HEK293 (cell line): ENCODE data around the gene TANGO6.

Source experiments
- CTCF ChIA-PET: fragments of 350-600 bp; formaldehyde crosslinking; extraction: SDS; loops from one replicate; lab custom pipeline; 2021; ENCODE audit warnings: antibody characterized with exemption; lab: Yijun Ruan, JAX
- POLR2A ChIA-PET: fragments of 300-600 bp; formaldehyde crosslinking; extraction: SDS; loops from one replicate; lab custom pipeline; 2020; ENCODE audit warnings: antibody characterized with exemption, inconsistent platforms; lab: Yijun Ruan, JAX
- H3K27ac ChIP-seq: fragments of 200-500 bp; sonication (Bioruptor generic); 2 replicates; pipeline ENCODE4 v1.5.1; 2014; ENCODE audit warnings: low read depth, low read length, control low read depth, inconsistent platforms; ENCODE audit errors: extremely low read depth
- H3K36me3 ChIP-seq, 2 experiments: fragments of 200-500 bp in 1 of 2; sonication (Bioruptor generic) in 1 of 2; 1 replicate in 1 of 2; 2 replicates in 1 of 2; pipeline ENCODE4 v1.5.1; 2014 to 2017; ENCODE audit warnings: inconsistent platforms in 2 of 2, low read length in 2 of 2; ENCODE audit not compliant: control insufficient read depth in 2 of 2, insufficient read depth in 1 of 2
- H3K4me1 ChIP-seq: fragments of 200-500 bp; sonication (Bioruptor generic); 2 replicates; pipeline ENCODE4 v1.5.1; 2014; ENCODE audit warnings: mild to moderate bottlenecking, low read length, inconsistent platforms; ENCODE audit not compliant: control insufficient read depth, insufficient read depth
- H3K4me3 ChIP-seq: 2 replicates; pipeline ENCODE4 v1.5.1; 2011; ENCODE audit warnings: low read depth, mild to moderate bottlenecking, control low read depth, low read length, moderate library complexity
- H3K9me3 ChIP-seq: fragments of 200-500 bp; sonication (Bioruptor generic); 2 replicates; pipeline ENCODE4 v1.5.1; 2014; ENCODE audit warnings: low read depth, low read length, inconsistent platforms; ENCODE audit not compliant: control insufficient read depth, insufficient read depth
- ATF2 ChIP-seq: fragments of 450-650 bp; formaldehyde crosslinking; IDR thresholded peaks from 2 replicates; pipeline ENCODE4 v1.5.1; 2016; ENCODE audit warnings: missing biosample characterization, missing genetic modification characterization, low read depth
- EGR2 ChIP-seq: fragments of 450-650 bp; formaldehyde crosslinking; IDR thresholded peaks from 2 replicates; pipeline ENCODE4 v1.5.1; 2016; ENCODE audit warnings: low read depth, missing biosample characterization, missing genetic modification characterization
- GLI4 ChIP-seq: fragments of 450-650 bp; formaldehyde crosslinking; IDR thresholded peaks from 2 replicates; pipeline ENCODE4 v1.5.1; 2016; ENCODE audit warnings: missing biosample characterization, missing genetic modification characterization
- INSM2 ChIP-seq: fragments of 450-650 bp; formaldehyde crosslinking; IDR thresholded peaks from 2 replicates; pipeline ENCODE4 v1.5.1; 2016; ENCODE audit warnings: missing biosample characterization, missing genetic modification characterization
- PRDM1 ChIP-seq: fragments of 450-650 bp; formaldehyde crosslinking; IDR thresholded peaks from 2 replicates; pipeline ENCODE4; 2016; ENCODE audit warnings: missing biosample characterization, missing genetic modification characterization
- ZBTB17 ChIP-seq: fragments of 450-650 bp; formaldehyde crosslinking; IDR thresholded peaks from 2 replicates; pipeline ENCODE4 v1.5.1; 2016; ENCODE audit warnings: missing biosample characterization, missing genetic modification characterization
- ZBTB48 ChIP-seq: fragments of 450-650 bp; formaldehyde crosslinking; IDR thresholded peaks from 2 replicates; pipeline ENCODE4 v1.5.1; 2016; ENCODE audit warnings: missing biosample characterization, missing genetic modification characterization
- ZBTB6 ChIP-seq: fragments of 450-650 bp; formaldehyde crosslinking; IDR thresholded peaks from 2 replicates; pipeline ENCODE4 v1.5.1; 2017; ENCODE audit warnings: missing biosample characterization, missing genetic modification characterization
- ZBTB7A ChIP-seq: fragments of 450-650 bp; formaldehyde crosslinking; IDR thresholded peaks from 2 replicates; pipeline ENCODE4 v1.5.1; 2016; ENCODE audit warnings: low read depth, missing biosample characterization, missing genetic modification characterization
- ZNF121 ChIP-seq: fragments of 450-650 bp; formaldehyde crosslinking; IDR thresholded peaks from 2 replicates; pipeline ENCODE4 v1.5.1; 2016; ENCODE audit warnings: missing biosample characterization, missing genetic modification characterization
- ZNF140 ChIP-seq: fragments of 450-650 bp; formaldehyde crosslinking; IDR thresholded peaks from 2 replicates; pipeline ENCODE4 v1.5.1; 2016; ENCODE audit warnings: missing biosample characterization, missing genetic modification characterization
- ZNF16 ChIP-seq: fragments of 450-650 bp; formaldehyde crosslinking; IDR thresholded peaks from 2 replicates; pipeline ENCODE4 v1.5.1; 2016; ENCODE audit warnings: low read depth, missing biosample characterization, missing genetic modification characterization
- ZNF174 ChIP-seq: fragments of 450-650 bp; formaldehyde crosslinking; IDR thresholded peaks from 2 replicates; pipeline ENCODE4 v1.5.0; 2017; ENCODE audit warnings: missing biosample characterization, mild to moderate bottlenecking, missing genetic modification characterization
- ZNF2 ChIP-seq: fragments of 450-650 bp; formaldehyde crosslinking; IDR thresholded peaks from 2 replicates; pipeline ENCODE4 v1.5.1; 2016; ENCODE audit warnings: missing biosample characterization, missing genetic modification characterization
- ZNF221 ChIP-seq: fragments of 450-650 bp; formaldehyde crosslinking; IDR thresholded peaks from 2 replicates; pipeline ENCODE4 v1.5.1; 2017; ENCODE audit warnings: missing biosample characterization, missing genetic modification characterization, borderline replicate concordance
- ZNF404 ChIP-seq: fragments of 450-650 bp; formaldehyde crosslinking; IDR thresholded peaks from 2 replicates; pipeline ENCODE4 v1.5.1; 2017; ENCODE audit warnings: missing biosample characterization, missing genetic modification characterization
- ZNF521 ChIP-seq: fragments of 450-650 bp; formaldehyde crosslinking; IDR thresholded peaks from 2 replicates; pipeline ENCODE4 v1.5.1; 2017; ENCODE audit warnings: missing biosample characterization, mild to moderate bottlenecking, missing genetic modification characterization
- ZNF623 ChIP-seq: fragments of 450-650 bp; formaldehyde crosslinking; IDR thresholded peaks from 2 replicates; pipeline ENCODE4 v1.5.1; 2016; ENCODE audit warnings: missing biosample characterization, missing genetic modification characterization
- ZNF76 ChIP-seq: fragments of 450-650 bp; formaldehyde crosslinking; IDR thresholded peaks from 2 replicates; pipeline ENCODE4; 2016; ENCODE audit warnings: low read depth, missing biosample characterization, missing genetic modification characterization, borderline replicate concordance
- ZNF776 ChIP-seq: fragments of 450-650 bp; formaldehyde crosslinking; IDR thresholded peaks from 2 replicates; pipeline ENCODE4 v1.5.0; 2017; ENCODE audit warnings: missing biosample characterization, missing genetic modification characterization, borderline replicate concordance
- ZSCAN30 ChIP-seq: fragments of 450-650 bp; IDR thresholded peaks from 2 replicates; pipeline ENCODE4 v1.5.1; 2018; ENCODE audit warnings: missing biosample characterization, mild to moderate bottlenecking, missing genetic modification characterization, moderate library complexity

The TANGO6 gene

GRCh38 chr16:69094501-69094900, 251.2 kb downstream of the TANGO6 start (continued):
- TF ChIP-seq ZBTB6 = no peak
- no peak for TF ChIP-seq ZNF140 (tag by site-specific recombination)
- no peak for TF ChIP-seq ZNF76 (tag by site-specific recombination)
- TF ChIP-seq INSM2 (tag by site-specific recombination) = no peak
- TF ChIP-seq ATF2 (tag by site-specific recombination) = no peak
- no peak for TF ChIP-seq PRDM1 (tag by site-specific recombination)

- Histone ChIP-seq H3K9me3 (no peaks in the 10 kb centered on the region), H3K36me3 (no peaks in the 10 kb centered on the region)
- CTCF ChIA-PET = interaction anchor here (2.2 kb wide), 1 partner anchor 18 kb away, joined by 7 read pairs; no protein-coding TSS in a partner anchor
- TF ChIP-seq ZNF776 (tag by site-specific recombination) (no peak), ZBTB48 (tag by site-specific recombination) (no peak), ZBTB17 (tag by site-specific recombination) (no peak), ZBTB7A (tag by site-specific recombination) (no peak), ZSCAN30 (tag by site-specific recombination) (no peak), ZNF16 (tag by site-specific recombination) (no peak), ZNF521 (tag by site-specific recombination) (no peak), ZNF121 (tag by site-specific recombination) (no peak), ZNF623 (tag by site-specific recombination) (no peak), ZNF174 (tag by site-specific recombination) (no peak)
- TF ChIP-seq, all 188 proteins: peak for 0
- POLR2A ChIA-PET = no interaction called here
- Histone ChIP-seq H3K4me3 (no peak overlapping the region), H3K27ac (no peak overlapping the region), H3K4me1 (no peaks in the 10 kb centered on the region)
These were observed 251.9 kb downstream of the TANGO6 start for GRCh38 chr16:69095193-69095592.

GRCh38 chr16:69100071-69100691, 256.9 kb downstream of the TANGO6 start:
- H3K36me3 ChIP-seq = no peaks in the 10 kb centered on the region
- ChIA-PET POLR2A (no interaction called here), CTCF (interaction anchor here (0.5 to 2.9 kb wide), 4 partner anchors 10 to 50 kb away, joined by 3 to 10 read pairs (median 4); no protein-coding TSS in a partner anchor)
- no peak overlapping the region for H3K4me3 ChIP-seq
- no peak overlapping the region for H3K27ac ChIP-seq
- H3K4me1 ChIP-seq = no peaks in the 10 kb centered on the region
- TF ChIP-seq EGR2 (0 out of 2 replicates have a peak, but pooled peaks have one; percentile 11), ZBTB6 (peak; percentile 26; the same call in 1 of the 2 replicates), ZNF2 (tag by site-specific recombination) (no peak), GLI4 (tag by site-specific recombination) (no peak), ZNF404 (tag by site-specific recombination) (no peak), ZNF221 (no peak)
- no peaks in the 10 kb centered on the region for H3K9me3 ChIP-seq
